HEK293 (cell line): Measurements from ENCODE around the gene IL5RA.

Experiments used
- CTCF ChIA-PET: fragments of 350-600 bp; formaldehyde crosslinking; extraction: SDS; loops from one replicate; lab custom pipeline; 2021; ENCODE audit warnings: antibody characterized with exemption; lab: Yijun Ruan, JAX
- POLR2A ChIA-PET: fragments of 300-600 bp; formaldehyde crosslinking; extraction: SDS; loops from one replicate; lab custom pipeline; 2020; ENCODE audit warnings: antibody characterized with exemption, inconsistent platforms; lab: Yijun Ruan, JAX
- H3K27ac ChIP-seq: fragments of 200-500 bp; sonication (Bioruptor generic); 2 replicates; pipeline ENCODE4 v1.5.1; 2014; ENCODE audit warnings: low read depth, low read length, control low read depth, inconsistent platforms; ENCODE audit errors: extremely low read depth
- H3K36me3 ChIP-seq, 2 experiments: fragments of 200-500 bp in 1 of 2; sonication (Bioruptor generic) in 1 of 2; 1 replicate in 1 of 2; 2 replicates in 1 of 2; pipeline ENCODE4 v1.5.1; 2014 to 2017; ENCODE audit warnings: inconsistent platforms in 2 of 2, low read length in 2 of 2; ENCODE audit not compliant: control insufficient read depth in 2 of 2, insufficient read depth in 1 of 2
- H3K4me1 ChIP-seq: fragments of 200-500 bp; sonication (Bioruptor generic); 2 replicates; pipeline ENCODE4 v1.5.1; 2014; ENCODE audit warnings: mild to moderate bottlenecking, low read length, inconsistent platforms; ENCODE audit not compliant: control insufficient read depth, insufficient read depth
- H3K4me3 ChIP-seq: 2 replicates; pipeline ENCODE4 v1.5.1; 2011; ENCODE audit warnings: low read depth, mild to moderate bottlenecking, control low read depth, low read length, moderate library complexity
- H3K9me3 ChIP-seq: fragments of 200-500 bp; sonication (Bioruptor generic); 2 replicates; pipeline ENCODE4 v1.5.1; 2014; ENCODE audit warnings: low read depth, low read length, inconsistent platforms; ENCODE audit not compliant: control insufficient read depth, insufficient read depth
- AEBP2 ChIP-seq: fragments of 450-650 bp; formaldehyde crosslinking; IDR thresholded peaks from 2 replicates; pipeline ENCODE4 v1.5.1; 2016; ENCODE audit warnings: missing biosample characterization, missing genetic modification characterization, borderline replicate concordance
- GLIS2 ChIP-seq: fragments of 450-650 bp; formaldehyde crosslinking; IDR thresholded peaks from 2 replicates; pipeline ENCODE4 v1.5.1; 2016; ENCODE audit warnings: missing biosample characterization, missing genetic modification characterization
- HOXA7 ChIP-seq: sonication (generic); formaldehyde crosslinking; IDR thresholded peaks from 2 replicates; pipeline ENCODE4 v1.8.1; 2022; ENCODE audit warnings: missing genetic modification reagents, borderline replicate concordance
- KLF7 ChIP-seq: fragments of 450-650 bp; formaldehyde crosslinking; IDR thresholded peaks from 2 replicates; pipeline ENCODE4 v1.5.1; 2016; ENCODE audit warnings: missing biosample characterization, missing genetic modification characterization, borderline replicate concordance
- MEIS1 ChIP-seq: sonication (generic); formaldehyde crosslinking; IDR thresholded peaks from 2 replicates; pipeline ENCODE4 v1.8.1; 2022; ENCODE audit warnings: missing genetic modification reagents, mild to moderate bottlenecking, borderline replicate concordance
- MYNN ChIP-seq: fragments of 450-650 bp; formaldehyde crosslinking; IDR thresholded peaks from 2 replicates; pipeline ENCODE4 v1.5.1; 2016; ENCODE audit warnings: missing biosample characterization, missing genetic modification characterization, borderline replicate concordance
- PRDM1 ChIP-seq: fragments of 450-650 bp; formaldehyde crosslinking; IDR thresholded peaks from 2 replicates; pipeline ENCODE4; 2016; ENCODE audit warnings: missing biosample characterization, missing genetic modification characterization
- PRDM2 ChIP-seq: fragments of 450-650 bp; formaldehyde crosslinking; IDR thresholded peaks from 2 replicates; pipeline ENCODE4 v1.5.1; 2016; ENCODE audit warnings: missing biosample characterization, missing genetic modification characterization, borderline replicate concordance
- SETDB1 ChIP-seq: IDR thresholded peaks from one replicate; pipeline ENCODE4 v1.6.1; 2017; ENCODE audit warnings: mild to moderate bottlenecking, low read length, moderate library complexity, mixed read lengths; ENCODE audit not compliant: insufficient read length
- WT1 ChIP-seq: fragments of 450-650 bp; formaldehyde crosslinking; IDR thresholded peaks from 2 replicates; pipeline ENCODE4 v1.5.1; 2016; ENCODE audit warnings: missing biosample characterization, missing genetic modification characterization
- ZBTB48 ChIP-seq: fragments of 450-650 bp; formaldehyde crosslinking; IDR thresholded peaks from 2 replicates; pipeline ENCODE4 v1.5.1; 2016; ENCODE audit warnings: missing biosample characterization, missing genetic modification characterization
- ZBTB49 ChIP-seq: fragments of 450-650 bp; formaldehyde crosslinking; IDR thresholded peaks from 2 replicates; pipeline ENCODE4 v1.5.1; 2016; ENCODE audit warnings: missing biosample characterization, missing genetic modification characterization, low read depth
- ZNF133 ChIP-seq: fragments of 450-650 bp; formaldehyde crosslinking; IDR thresholded peaks from 2 replicates; pipeline ENCODE4 v1.5.1; 2016; ENCODE audit warnings: missing biosample characterization, missing genetic modification characterization
- ZNF211 ChIP-seq: fragments of 450-650 bp; formaldehyde crosslinking; IDR thresholded peaks from 2 replicates; pipeline ENCODE4 v1.5.1; 2016; ENCODE audit warnings: low read depth, missing biosample characterization, missing genetic modification characterization
- ZNF501 ChIP-seq: fragments of 450-650 bp; formaldehyde crosslinking; IDR thresholded peaks from 2 replicates; pipeline ENCODE4 v1.5.1; 2016; ENCODE audit warnings: missing biosample characterization, missing genetic modification characterization
- ZNF677 ChIP-seq: fragments of 450-650 bp; IDR thresholded peaks from 2 replicates; pipeline ENCODE4 v1.5.0; 2018; ENCODE audit warnings: missing biosample characterization, mild to moderate bottlenecking, missing genetic modification characterization, moderate library complexity
- ZSCAN16 ChIP-seq: fragments of 450-650 bp; formaldehyde crosslinking; IDR thresholded peaks from 2 replicates; pipeline ENCODE4 v1.5.1; 2016; ENCODE audit warnings: missing biosample characterization, missing genetic modification characterization
- ZSCAN18 ChIP-seq: fragments of 450-650 bp; formaldehyde crosslinking; IDR thresholded peaks from 2 replicates; pipeline ENCODE4 v1.5.1; 2016; ENCODE audit warnings: missing biosample characterization, missing genetic modification characterization
- TF ChIP-seq, protein P1 (sequence below): fragments of 450-650 bp; formaldehyde crosslinking; IDR thresholded peaks from 2 replicates; pipeline ENCODE4 v1.5.1; 2016; ENCODE audit warnings: missing biosample characterization, missing genetic modification characterization
- TF ChIP-seq, protein P2 (sequence below): fragments of 450-650 bp; formaldehyde crosslinking; IDR thresholded peaks from 2 replicates; pipeline ENCODE4 v1.5.1; 2017; ENCODE audit warnings: missing biosample characterization, missing genetic modification characterization

Gene IL5RA

GRCh38 chr3:3066378-3066777 is 43.8 kb downstream of the IL5RA start (continued):
- TF ChIP-seq AEBP2 (tag by site-specific recombination) (no peak), HOXA7 (CRISPR knock-in tag) (no peak), ZBTB48 (no peak), ZNF501 (no peak), ZNF677 (tag by site-specific recombination) (no peak), KLF7 (tag by site-specific recombination) (no peak), GLIS2 (no peak), SETDB1 (no peak)
- TF ChIP-seq, all 188 proteins: peak for 0

DNA sequence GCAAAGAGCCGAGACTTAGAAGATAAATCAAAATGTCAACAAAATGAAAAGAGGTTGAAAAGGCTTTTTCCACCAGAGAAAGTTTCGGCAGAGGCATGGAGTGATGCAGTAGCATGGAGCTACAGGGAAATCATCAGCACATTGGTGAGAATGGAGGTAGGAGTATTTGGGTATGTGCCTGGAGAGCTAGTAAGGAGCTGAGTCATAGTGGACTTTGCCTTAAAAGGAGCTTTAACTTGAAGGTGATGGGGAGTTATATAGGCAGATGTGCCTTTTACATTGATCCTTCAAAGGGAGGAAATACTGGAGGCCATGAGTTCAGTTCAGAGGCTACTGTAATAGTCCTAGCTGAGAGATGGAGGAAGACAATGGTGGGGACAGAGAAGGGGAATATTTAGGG is 44.3 kb downstream of the IL5RA start:
- POLR2A ChIA-PET: interaction anchor here (0.6 to 0.7 kb wide), 2 partner anchors 14 to 51 kb away, joined by 3 to 4 read pairs; no protein-coding TSS in a partner anchor
- Histone ChIP-seq H3K9me3 (no peaks in the 10 kb centered on the region), H3K4me3 (no peak overlapping the region), H3K27ac (no peak overlapping the region), H3K36me3 (no peaks in the 10 kb centered on the region), H3K4me1 (no peaks in the 10 kb centered on the region)
- CTCF ChIA-PET: no interaction called here
- no peak for TF ChIP-seq WT1
- TF ChIP-seq, protein P1, sequence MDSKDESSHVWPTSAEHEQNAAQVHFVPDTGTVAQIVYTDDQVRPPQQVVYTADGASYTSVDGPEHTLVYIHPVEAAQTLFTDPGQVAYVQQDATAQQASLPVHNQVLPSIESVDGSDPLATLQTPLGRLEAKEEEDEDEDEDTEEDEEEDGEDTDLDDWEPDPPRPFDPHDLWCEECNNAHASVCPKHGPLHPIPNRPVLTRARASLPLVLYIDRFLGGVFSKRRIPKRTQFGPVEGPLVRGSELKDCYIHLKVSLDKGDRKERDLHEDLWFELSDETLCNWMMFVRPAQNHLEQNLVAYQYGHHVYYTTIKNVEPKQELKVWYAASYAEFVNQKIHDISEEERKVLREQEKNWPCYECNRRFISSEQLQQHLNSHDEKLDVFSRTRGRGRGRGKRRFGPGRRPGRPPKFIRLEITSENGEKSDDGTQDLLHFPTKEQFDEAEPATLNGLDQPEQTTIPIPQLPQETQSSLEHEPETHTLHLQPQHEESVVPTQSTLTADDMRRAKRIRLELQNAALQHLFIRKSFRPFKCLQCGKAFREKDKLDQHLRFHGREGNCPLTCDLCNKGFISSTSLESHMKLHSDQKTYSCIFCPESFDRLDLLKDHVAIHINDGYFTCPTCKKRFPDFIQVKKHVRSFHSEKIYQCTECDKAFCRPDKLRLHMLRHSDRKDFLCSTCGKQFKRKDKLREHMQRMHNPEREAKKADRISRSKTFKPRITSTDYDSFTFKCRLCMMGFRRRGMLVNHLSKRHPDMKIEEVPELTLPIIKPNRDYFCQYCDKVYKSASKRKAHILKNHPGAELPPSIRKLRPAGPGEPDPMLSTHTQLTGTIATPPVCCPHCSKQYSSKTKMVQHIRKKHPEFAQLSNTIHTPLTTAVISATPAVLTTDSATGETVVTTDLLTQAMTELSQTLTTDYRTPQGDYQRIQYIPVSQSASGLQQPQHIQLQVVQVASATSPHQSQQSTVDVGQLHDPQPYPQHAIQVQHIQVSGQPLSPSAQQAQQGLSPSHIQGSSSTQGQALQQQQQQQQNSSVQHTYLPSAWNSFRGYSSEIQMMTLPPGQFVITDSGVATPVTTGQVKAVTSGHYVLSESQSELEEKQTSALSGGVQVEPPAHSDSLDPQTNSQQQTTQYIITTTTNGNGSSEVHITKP (tag by site-specific recombination): no peak
- no peak for TF ChIP-seq ZBTB49 (tag by site-specific recombination)
- no peak for TF ChIP-seq ZNF211 (tag by site-specific recombination)
- TF ChIP-seq MEIS1: no peak
- TF ChIP-seq ZNF133: no peak
- TF ChIP-seq PRDM1: no peak
- TF ChIP-seq, protein P2, sequence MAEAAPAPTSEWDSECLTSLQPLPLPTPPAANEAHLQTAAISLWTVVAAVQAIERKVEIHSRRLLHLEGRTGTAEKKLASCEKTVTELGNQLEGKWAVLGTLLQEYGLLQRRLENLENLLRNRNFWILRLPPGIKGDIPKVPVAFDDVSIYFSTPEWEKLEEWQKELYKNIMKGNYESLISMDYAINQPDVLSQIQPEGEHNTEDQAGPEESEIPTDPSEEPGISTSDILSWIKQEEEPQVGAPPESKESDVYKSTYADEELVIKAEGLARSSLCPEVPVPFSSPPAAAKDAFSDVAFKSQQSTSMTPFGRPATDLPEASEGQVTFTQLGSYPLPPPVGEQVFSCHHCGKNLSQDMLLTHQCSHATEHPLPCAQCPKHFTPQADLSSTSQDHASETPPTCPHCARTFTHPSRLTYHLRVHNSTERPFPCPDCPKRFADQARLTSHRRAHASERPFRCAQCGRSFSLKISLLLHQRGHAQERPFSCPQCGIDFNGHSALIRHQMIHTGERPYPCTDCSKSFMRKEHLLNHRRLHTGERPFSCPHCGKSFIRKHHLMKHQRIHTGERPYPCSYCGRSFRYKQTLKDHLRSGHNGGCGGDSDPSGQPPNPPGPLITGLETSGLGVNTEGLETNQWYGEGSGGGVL (tag by site-specific recombination): no peak
- TF ChIP-seq ZSCAN16: no peak
- no peak for TF ChIP-seq ZSCAN18 (tag by site-specific recombination)
- no peak for TF ChIP-seq MYNN (tag by site-specific recombination)
- no peak for TF ChIP-seq SETDB1
- TF ChIP-seq PRDM2: no peak
